SK-N-MC (cell line): Measurements from ENCODE around the gene GGACT.
A peak's percentile ranks its signal among the peaks of the same experiment; 100 is the strongest.

ENCODE experiments used
- DNase-seq: peaks from one replicate; pipeline ENCODE4 v3.0.0-alpha.2; 2011; ENCODE audit warnings: low read depth, low spot score
- H3K27ac ChIP-seq: fragments of 200-600 bp; sonication (generic); 2 replicates; pipeline ENCODE4 v1.5.1; 2016; ENCODE audit warnings: mixed run types
- H3K36me3 ChIP-seq: fragments of 200-600 bp; sonication (generic); 2 replicates; pipeline ENCODE4 v1.6.1; 2017; ENCODE audit warnings: antibody characterized with exemption, low read length, mixed read lengths; ENCODE audit not compliant: insufficient read depth
- H3K4me3 ChIP-seq: fragments of 200-600 bp; sonication (generic); 2 replicates; pipeline ENCODE4 v1.5.1; 2016
- H3K9ac ChIP-seq: fragments of 200-600 bp; sonication (generic); 2 replicates; pipeline ENCODE4 v1.8.0; 2017; ENCODE audit warnings: mixed run types, mixed read lengths; ENCODE audit not compliant: insufficient read length
- H3K9me3 ChIP-seq: fragments of 200-600 bp; sonication (generic); 2 replicates; pipeline ENCODE4 v1.6.1; 2017; ENCODE audit warnings: low read depth, mild to moderate bottlenecking, antibody characterized with exemption, low read length, moderate library complexity, mixed read lengths
- EZH2 ChIP-seq: fragments of 200-600 bp; sonication (generic); IDR thresholded peaks from one replicate; pipeline ENCODE4 v1.6.1; 2017; ENCODE audit warnings: antibody characterized with exemption
- FOXP2 ChIP-seq: optimal IDR thresholded peaks from 2 replicates; pipeline ENCODE3; 2011; ENCODE audit warnings: mild to moderate bottlenecking, moderate library complexity; ENCODE audit not compliant: insufficient read depth; ENCODE audit errors: extremely low read length, control extremely low read depth
- POLR2AphosphoS5 ChIP-seq: IDR thresholded peaks from 2 replicates; pipeline ENCODE4 v1.6.1; 2012; ENCODE audit warnings: mild to moderate bottlenecking, low read depth, low read length, borderline replicate concordance

Gene GGACT

DNA sequence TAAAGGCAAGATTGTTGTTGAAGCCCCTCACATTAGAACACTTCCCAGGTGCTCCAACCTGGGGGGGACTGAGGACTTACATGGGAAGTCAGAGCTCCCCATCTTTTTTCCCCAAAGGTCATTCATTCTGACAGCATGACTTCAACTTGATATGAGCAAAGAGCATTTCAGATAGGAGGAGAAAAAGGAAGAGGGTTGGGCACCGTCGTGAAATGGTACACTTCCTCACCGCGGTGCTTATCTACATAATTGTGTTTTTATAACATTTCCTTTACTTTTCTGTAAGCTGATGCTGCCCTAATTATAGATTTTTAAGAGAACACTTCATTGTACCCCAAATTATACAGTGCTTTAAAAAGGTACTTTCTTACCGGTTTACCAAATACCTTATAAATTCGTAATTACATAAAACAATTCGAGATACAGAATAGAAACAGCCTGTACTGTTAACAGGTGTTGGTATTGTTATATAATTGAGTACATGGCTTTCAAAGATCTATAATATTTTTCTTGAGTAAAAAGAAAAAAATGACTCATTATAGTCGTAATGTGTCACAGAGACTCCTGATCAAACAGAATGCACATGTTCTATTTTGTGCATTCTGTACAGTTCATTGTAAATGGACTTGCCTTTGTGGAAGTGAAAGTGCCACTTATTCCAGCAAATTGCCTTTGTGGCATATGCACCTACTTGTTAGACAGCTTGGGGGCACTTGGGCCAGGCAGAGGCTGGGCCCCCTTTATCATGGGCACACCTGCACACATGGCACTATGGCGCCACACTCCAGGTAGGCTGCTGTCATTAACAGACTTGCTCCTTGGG lies 81.8 kb downstream of the GGACT start:
- Histone ChIP-seq H3K9ac (no peak overlapping the region), H3K36me3 (no peaks in the 10 kb centered on the region), H3K4me3 (no peak overlapping the region), H3K9me3 (no peaks in the 10 kb centered on the region), H3K27ac (0 out of 2 replicates have a peak overlapping the region, but pooled peaks have one; percentile 4)
- DNase-seq, result no peak
- TF ChIP-seq FOXP2 (no peak), POLR2AphosphoS5 (no peak), EZH2 (no peak)

DNA sequence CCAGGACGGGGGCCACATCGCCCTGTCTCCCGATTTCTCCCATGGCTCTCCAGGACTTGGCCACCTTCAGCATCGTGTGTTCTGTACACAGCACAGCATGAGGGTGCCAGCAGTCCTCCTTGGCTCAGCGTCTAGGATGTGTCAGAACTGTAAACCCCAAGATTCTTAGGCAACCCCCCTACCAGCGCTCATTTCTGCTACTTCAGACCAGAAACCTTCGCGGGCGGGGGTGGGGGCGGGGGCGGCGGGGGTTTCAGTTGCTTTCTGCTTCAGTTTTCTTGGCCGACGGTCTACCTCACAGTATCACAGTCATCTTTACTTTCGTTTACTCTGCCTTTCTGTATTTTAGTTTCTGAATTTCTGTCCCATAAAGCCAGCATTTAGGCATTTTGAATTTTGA lies 82.4 kb downstream of the GGACT start:
- H3K27ac ChIP-seq, result no peak overlapping the region
- H3K9ac ChIP-seq, result no peak overlapping the region
- no peak for TF ChIP-seq EZH2
- TF ChIP-seq FOXP2, result no peak
- TF ChIP-seq POLR2AphosphoS5, result no peak
- no peaks in the 10 kb centered on the region for H3K9me3 ChIP-seq
- no peak overlapping the region for H3K4me3 ChIP-seq
- DNase-seq, result no peak
- no peaks in the 10 kb centered on the region for H3K36me3 ChIP-seq

DNA sequence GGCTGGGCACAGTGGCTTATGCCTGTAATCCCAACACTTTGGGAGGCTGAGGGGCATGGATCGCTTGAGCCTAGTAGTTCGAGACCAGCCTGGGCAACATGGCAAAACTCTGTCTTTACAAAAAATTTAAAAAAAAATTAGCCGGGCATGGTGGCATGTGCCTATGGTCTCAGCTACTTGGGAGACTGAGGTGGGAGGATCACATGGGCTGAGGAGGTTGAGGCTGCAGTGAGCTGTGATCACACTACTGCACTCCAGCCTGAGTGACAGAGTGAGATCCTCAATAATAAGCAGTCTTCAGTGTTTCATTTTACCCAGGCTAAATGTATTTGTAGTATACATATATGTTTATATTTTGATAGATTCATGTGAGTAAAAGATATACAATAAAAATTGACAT lies 85.0 kb downstream of the GGACT start:
- DNase-seq, result no peak
- Histone ChIP-seq H3K9me3 (no peaks in the 10 kb centered on the region), H3K36me3 (no peaks in the 10 kb centered on the region), H3K27ac (no peak overlapping the region), H3K9ac (no peak overlapping the region), H3K4me3 (no peak overlapping the region)
- TF ChIP-seq EZH2, result no peak
- no peak for TF ChIP-seq FOXP2
- TF ChIP-seq POLR2AphosphoS5, result no peak

DNA sequence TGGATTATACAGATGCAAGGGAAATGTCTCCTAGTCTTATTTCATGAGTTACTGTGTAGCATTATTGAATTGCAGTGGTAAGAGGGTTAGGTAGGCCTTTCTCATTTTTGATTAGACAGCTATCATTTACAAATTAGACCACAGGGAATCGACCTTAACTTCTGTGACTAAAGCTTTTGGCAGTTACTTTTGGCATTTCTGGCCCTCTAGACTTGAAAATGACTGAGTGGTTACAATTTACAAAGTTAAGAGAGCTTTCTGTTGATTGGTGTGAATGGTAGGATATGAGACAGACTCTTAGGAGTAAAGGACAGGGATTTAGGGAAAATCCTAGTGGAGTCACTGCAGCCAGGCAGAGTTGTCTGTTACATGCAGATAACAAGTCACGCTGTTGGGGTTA lies 86.1 kb downstream of the GGACT start:
- H3K4me3 ChIP-seq, result no peak overlapping the region
- no peak for DNase-seq
- no peaks in the 10 kb centered on the region for H3K9me3 ChIP-seq
- no peaks in the 10 kb centered on the region for H3K36me3 ChIP-seq
- no peak for TF ChIP-seq EZH2
- TF ChIP-seq FOXP2, result no peak
- H3K9ac ChIP-seq, result no peak overlapping the region
- no peak overlapping the region for H3K27ac ChIP-seq

DNA sequence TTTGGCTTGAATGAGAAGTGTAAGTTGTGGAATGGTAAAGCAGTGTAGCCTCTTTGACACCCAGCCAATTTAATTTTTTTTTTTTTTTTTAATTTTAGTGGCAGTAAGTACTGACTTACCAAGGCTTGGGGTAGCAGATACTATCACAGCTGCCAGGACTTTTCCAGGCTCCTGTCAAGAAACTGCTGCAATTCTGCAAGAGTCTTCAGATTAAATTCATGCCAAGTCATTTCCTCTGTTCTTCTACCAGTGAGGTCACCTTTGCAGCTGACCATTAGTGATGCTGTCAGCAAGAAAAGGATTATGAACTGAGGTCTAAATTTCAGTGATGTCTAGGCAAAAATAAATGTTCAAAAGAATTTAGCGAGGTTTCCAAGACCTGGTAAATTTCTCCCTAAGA lies 91.2 kb downstream of the GGACT start:
- Histone ChIP-seq H3K4me3 (no peak overlapping the region), H3K27ac (no peak overlapping the region), H3K9me3 (no peaks in the 10 kb centered on the region), H3K36me3 (no peaks in the 10 kb centered on the region), H3K9ac (no peak overlapping the region)
- no peak for DNase-seq
- no peak for TF ChIP-seq EZH2
- no peak for TF ChIP-seq FOXP2
- no peak for TF ChIP-seq POLR2AphosphoS5

DNA sequence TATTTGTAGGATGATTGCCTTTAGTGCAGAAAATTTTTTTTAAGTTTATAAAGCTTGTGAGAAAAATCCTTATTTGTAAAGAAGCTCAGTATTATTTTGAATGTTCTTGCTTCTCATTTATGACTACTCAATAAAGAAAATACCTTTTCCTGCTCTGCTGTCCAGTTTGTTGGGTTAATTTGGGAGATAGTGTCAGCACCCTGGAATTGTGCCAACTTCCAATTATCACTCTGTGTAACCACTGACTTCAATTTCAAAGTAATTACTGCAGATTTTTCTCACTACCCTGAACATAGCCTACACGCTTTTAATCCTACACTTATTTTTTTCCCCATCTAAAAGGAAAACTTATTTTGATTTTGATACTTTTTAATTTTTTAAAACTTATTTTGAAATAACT lies 93.1 kb downstream of the GGACT start:
- no peak overlapping the region for H3K27ac ChIP-seq
- no peak for TF ChIP-seq EZH2
- no peak for TF ChIP-seq POLR2AphosphoS5
- no peak for TF ChIP-seq FOXP2
- H3K9me3 ChIP-seq, result no peaks in the 10 kb centered on the region
- no peak for DNase-seq
- H3K4me3 ChIP-seq, result no peak overlapping the region
- no peaks in the 10 kb centered on the region for H3K36me3 ChIP-seq
- no peak overlapping the region for H3K9ac ChIP-seq

DNA sequence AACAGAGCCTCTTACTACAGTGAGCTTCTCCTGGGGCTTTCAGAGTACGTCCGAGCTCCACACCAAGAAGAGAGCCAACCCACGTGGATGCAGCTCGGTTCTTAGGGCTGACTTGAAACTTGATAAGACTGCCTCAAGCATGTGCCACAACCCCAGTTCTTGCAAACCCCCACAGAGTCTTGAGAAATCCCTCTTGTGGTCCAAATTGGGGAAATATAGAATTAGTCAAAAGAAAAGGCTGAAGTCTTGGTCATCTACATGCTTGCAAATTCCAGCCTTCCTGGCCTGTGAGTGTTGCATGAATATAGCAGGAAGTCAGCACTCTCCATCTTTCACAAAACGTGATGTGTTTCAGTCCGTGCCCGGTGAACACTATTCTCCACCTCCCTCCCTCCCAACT lies 95.2 kb downstream of the GGACT start:
- Histone ChIP-seq H3K9ac (no peak overlapping the region), H3K36me3 (no peaks in the 10 kb centered on the region), H3K27ac (no peak overlapping the region), H3K4me3 (no peak overlapping the region), H3K9me3 (no peaks in the 10 kb centered on the region)
- no peak for TF ChIP-seq FOXP2
- no peak for DNase-seq

DNA sequence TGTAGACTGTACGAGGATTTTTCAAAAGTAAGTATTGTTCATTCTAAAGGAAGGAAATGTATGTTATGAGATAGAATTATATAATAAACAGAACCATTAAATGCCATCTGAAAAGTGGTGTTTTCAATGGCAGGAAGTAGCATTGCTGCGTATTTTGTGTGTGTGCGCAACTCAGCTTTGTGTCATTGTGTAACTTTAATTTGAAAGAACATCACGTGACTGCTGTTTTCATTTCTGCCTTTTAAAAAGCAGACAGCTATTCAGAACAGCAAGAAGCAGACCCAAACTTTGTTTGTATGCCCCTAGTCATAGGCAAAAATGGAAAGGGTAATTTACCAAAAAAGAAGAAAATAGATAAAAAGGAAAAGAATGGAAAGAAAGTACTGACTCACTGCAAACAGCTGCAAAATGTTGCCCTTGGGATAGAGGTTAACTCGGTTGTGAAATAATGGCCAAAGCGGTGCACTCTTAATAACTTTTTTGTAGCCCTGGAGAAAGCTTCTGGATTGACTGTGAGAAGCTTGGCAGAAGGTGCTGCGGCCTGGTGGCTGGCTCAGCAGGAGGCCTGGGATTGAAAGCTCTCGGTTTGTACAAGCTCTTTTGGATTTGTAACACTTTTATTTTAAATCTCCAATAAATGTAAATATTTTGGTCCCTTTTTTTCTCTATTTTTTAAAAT lies 97.3 kb downstream of the GGACT start:
- TF ChIP-seq POLR2AphosphoS5 (no peak), EZH2 (no peak), FOXP2 (no peak)
- H3K4me3 ChIP-seq, result no peak overlapping the region
- no peak overlapping the region for H3K9ac ChIP-seq
- 0 out of 2 replicates have a peak overlapping the region, but pooled peaks have one; percentile 36 for H3K27ac ChIP-seq
- no peaks in the 10 kb centered on the region for H3K9me3 ChIP-seq
- DNase-seq, result no peak
- no peaks in the 10 kb centered on the region for H3K36me3 ChIP-seq

DNA sequence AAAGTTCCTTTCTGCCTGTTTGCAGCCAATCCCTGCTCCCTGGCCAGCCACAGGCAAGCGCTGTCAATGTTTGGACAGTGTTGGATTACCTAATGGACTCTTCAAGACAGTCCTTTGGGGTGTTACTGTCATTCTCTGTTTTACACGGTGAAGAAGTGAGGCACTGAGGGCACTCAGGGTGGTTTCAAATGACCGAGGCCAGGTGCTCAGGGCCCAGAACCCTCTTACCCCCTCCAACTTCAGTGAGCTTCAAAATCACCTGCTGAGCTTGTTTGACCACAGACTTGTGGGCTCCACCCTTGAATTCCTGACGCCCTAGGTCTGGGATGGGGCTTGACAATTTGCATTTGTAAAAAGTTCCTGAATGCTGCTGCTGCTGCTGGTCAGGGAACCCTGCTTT lies 97.9 kb downstream of the GGACT start:
- DNase-seq, result no peak
- H3K36me3 ChIP-seq, result no peaks in the 10 kb centered on the region
- H3K9ac ChIP-seq, result no peak overlapping the region
- H3K27ac ChIP-seq, result 0 out of 2 replicates have a peak overlapping the region, but pooled peaks have one; percentile 36
- H3K9me3 ChIP-seq, result no peaks in the 10 kb centered on the region
- no peak overlapping the region for H3K4me3 ChIP-seq
- TF ChIP-seq EZH2 (no peak), POLR2AphosphoS5 (no peak), FOXP2 (no peak)
